SK-N-SH (cell line): Measurements from ENCODE around the gene JADE3.

Source experiments
- CTCF ChIP-seq: fragments of 200-600 bp; sonication (generic); IDR thresholded peaks from 2 replicates; pipeline ENCODE4 v1.6.1; 2017; ENCODE audit warnings: antibody characterized with exemption, mild to moderate bottlenecking, moderate library complexity
- EP300 ChIP-seq, 2 experiments: IDR thresholded peaks; 2 replicates each; pipeline versions ENCODE4 v1.4.0 to v1.6.1; 2012; ENCODE audit warnings: borderline replicate concordance in 1 of 2, low read depth in 1 of 2, low read length in 1 of 2
- FOSL2 ChIP-seq: IDR thresholded peaks from 2 replicates; pipeline ENCODE4 v1.4.0; 2012; ENCODE audit warnings: low read depth, mild to moderate bottlenecking, moderate library complexity, borderline replicate concordance
- MEF2A ChIP-seq: IDR thresholded peaks from 2 replicates; pipeline ENCODE4 v1.4.0; 2012; ENCODE audit warnings: low read depth, borderline replicate concordance
- MXI1 ChIP-seq: IDR thresholded peaks from 2 replicates; pipeline ENCODE4 v1.6.1; 2012; ENCODE audit warnings: mild to moderate bottlenecking, low read depth, low read length, improper control_type of control experiment
- NFIC ChIP-seq: IDR thresholded peaks from 2 replicates; pipeline ENCODE4 v1.4.0; 2012; ENCODE audit warnings: borderline replicate concordance
- NRF1 ChIP-seq: IDR thresholded peaks from 2 replicates; pipeline ENCODE4 v1.6.1; 2012; ENCODE audit warnings: low read depth, mild to moderate bottlenecking, low read length
- POLR2AphosphoS5 ChIP-seq: IDR thresholded peaks from 2 replicates; pipeline ENCODE4 v1.6.1; 2012; ENCODE audit warnings: low read depth, low read length
- RAD21 ChIP-seq: IDR thresholded peaks from 2 replicates; pipeline ENCODE4 v1.6.1; 2012; ENCODE audit warnings: mild to moderate bottlenecking, low read length
- REST ChIP-seq: IDR thresholded peaks from 2 replicates; pipeline ENCODE4 v1.6.1; 2012; ENCODE audit warnings: mild to moderate bottlenecking, low read depth, low read length, moderate library complexity
- TAF1 ChIP-seq: IDR thresholded peaks from 2 replicates; pipeline ENCODE4 v1.6.1; 2012; ENCODE audit warnings: low read depth, mild to moderate bottlenecking, low read length, moderate library complexity, borderline replicate concordance
- TCF12 ChIP-seq: IDR thresholded peaks from 2 replicates; pipeline ENCODE4 v1.4.0; 2012
- TEAD4 ChIP-seq: IDR thresholded peaks from 2 replicates; pipeline ENCODE4 v1.4.0; 2012; ENCODE audit warnings: mild to moderate bottlenecking, borderline replicate concordance; ENCODE audit not compliant: insufficient read depth

GRCh38 chrX:46865281-46865680, 46.9 kb upstream of the JADE3 start:
- TF ChIP-seq CTCF: no peak
- TF ChIP-seq POLR2AphosphoS5: no peak
- peak; percentile 30; the same call in 1 of the 2 replicates for TF ChIP-seq FOSL2
- no peak for TF ChIP-seq TAF1
- TF ChIP-seq REST: no peak
- no peak for TF ChIP-seq NRF1
- TF ChIP-seq TEAD4: no peak
- no peak for TF ChIP-seq TCF12
- no peak for TF ChIP-seq EP300 (IDR thresholded peaks at IDR 0.05; ENCODE audit: borderline replicate concordance in 1 of 2, low read depth in 1 of 2, low read length in 1 of 2)
- no peak for TF ChIP-seq RAD21
- TF ChIP-seq MXI1: no peak
- TF ChIP-seq MEF2A: no peak
- no peak for TF ChIP-seq NFIC
